Ovary (tissue), 3 donors: ENCODE results near the gene PDE1A.

Experiments
- CTCF ChIP-seq, 3 donors: fragments of 450-650 bp in 2 of 3; fragments of 200-600 bp in 1 of 3; IDR thresholded peaks; one replicate each; pipeline versions ENCODE4 v1.5.1 to v1.8.0; 2016 to 2022; ENCODE audit warnings: antibody characterized with exemption in 3 of 3, mild to moderate bottlenecking in 1 of 3
- EP300 ChIP-seq: sonication (generic); formaldehyde crosslinking; IDR thresholded peaks from one replicate; pipeline ENCODE4 v1.6.1; 2017; ENCODE audit warnings: antibody characterized with exemption
- POLR2A ChIP-seq: fragments of 450-650 bp; IDR thresholded peaks from one replicate; pipeline ENCODE4 v1.6.1; 2017; ENCODE audit warnings: antibody characterized with exemption, mild to moderate bottlenecking, moderate library complexity
- donor health status: DM: no; HTN: no; CAD: no.

- TF ChIP-seq CTCF (IDR thresholded peaks at IDR 0.05) = no peak
- no peak for TF ChIP-seq POLR2A
- no peak for TF ChIP-seq EP300
These were observed 71.0 kb downstream of the PDE1A start for GRCh38 chr2:182355815-182356214.
